Smooth muscle cell (in vitro differentiated cells): ENCODE data around the gene DNPH1. TPM values are rescaled to one million over a fixed set of nuclear protein-coding genes. Genes with fewer than 3 reads are reported as not detected.

Experiments
- DNase-seq: peaks from one replicate; lab custom pipeline; 2025; ENCODE audit not compliant: unreplicated experiment; lab: John Stamatoyannopoulos, UW
- H2AFZ ChIP-seq: fragments of 200-600 bp; sonication (generic); 2 replicates; pipeline ENCODE4 v1.6.0; 2016; ENCODE audit warnings: antibody characterized with exemption, low read depth, mild to moderate bottlenecking
- H3F3A ChIP-seq: fragments of 200-600 bp; sonication (generic); 2 replicates; pipeline ENCODE4 v1.6.0; 2017; ENCODE audit warnings: antibody characterized with exemption, low read depth
- H3K27ac ChIP-seq: fragments of 200-600 bp; sonication (generic); 2 replicates; pipeline ENCODE4 v1.5.1; 2016; ENCODE audit warnings: low read depth, mild to moderate bottlenecking
- H3K27me3 ChIP-seq: fragments of 200-600 bp; sonication (generic); 2 replicates; pipeline ENCODE4 v1.6.1; 2016; ENCODE audit warnings: low read depth, mild to moderate bottlenecking
- H3K36me3 ChIP-seq: fragments of 200-600 bp; sonication (generic); 2 replicates; pipeline ENCODE4 v1.5.1; 2016; ENCODE audit warnings: low read depth
- H3K4me1 ChIP-seq: fragments of 200-600 bp; sonication (generic); 2 replicates; pipeline ENCODE4 v1.5.1; 2016; ENCODE audit warnings: low read depth
- H3K4me2 ChIP-seq: fragments of 200-600 bp; sonication (generic); 2 replicates; pipeline ENCODE4 v1.6.0; 2016; ENCODE audit warnings: mild to moderate bottlenecking
- H3K4me3 ChIP-seq: fragments of 200-600 bp; sonication (generic); 2 replicates; pipeline ENCODE4 v1.5.1; 2016; ENCODE audit warnings: mild to moderate bottlenecking
- H3K79me2 ChIP-seq: fragments of 200-600 bp; sonication (generic); 2 replicates; pipeline ENCODE4 v1.6.0; 2016; ENCODE audit warnings: low read depth, mild to moderate bottlenecking
- H3K9ac ChIP-seq: fragments of 200-600 bp; sonication (generic); 2 replicates; pipeline ENCODE4 v1.6.0; 2016; ENCODE audit warnings: low read depth
- H3K9me3 ChIP-seq: fragments of 200-600 bp; sonication (generic); replicated peaks from 2 replicates; pipeline ENCODE4 v1.5.1; 2016; ENCODE audit warnings: low read depth
- H4K20me1 ChIP-seq: fragments of 200-600 bp; sonication (generic); 2 replicates; pipeline ENCODE4 v1.6.0; 2016; ENCODE audit warnings: low read depth
- CTCF ChIP-seq: fragments of 200-600 bp; sonication (generic); IDR thresholded peaks from 2 replicates; pipeline ENCODE4 v1.5.1; 2017; ENCODE audit warnings: borderline replicate concordance, mild to moderate bottlenecking, antibody characterized with exemption; ENCODE audit not compliant: insufficient read depth, poor library complexity, severe bottlenecking
- WGBS: methylation state at CpG from one replicate; pipeline ENCODE4 v1.1.7; 2016; ENCODE audit warnings: low lambda C conversion rate; 5-methylcytosine and 5-hydroxymethylcytosine counted together
- polyA plus RNA-seq: library from polyadenylated mRNA; unstranded; fragments of >200 nt; fragmentation: Nextera tagmentation; extraction: Ambion mirVana; gene quantifications from 2 replicates; pipeline ENCODE4 v1.2.1, GENCODE V29; 2016
- total RNA-seq: library from RNA; depleted of rRNA; stranded (reverse); fragments of >200 nt; gene quantifications from 2 replicates; pipeline ENCODE4 v1.2.3, GENCODE V29; 2014

DNPH1 gene
- total and polyA plus RNA-seq, 2 experiments from 2014 or later = 33.8 to 82.1 TPM

- no peaks in the 10 kb centered on the region for H3K9me3 ChIP-seq
Observed at GRCh38 chr6:43268355-43268700, 39.0 kb upstream of the DNPH1 start.

GRCh38 chr6:43267619-43268354 is 38.5 kb upstream of the DNPH1 start:
- H4K20me1 ChIP-seq = no peaks in the 10 kb centered on the region
- H3F3A ChIP-seq = no peaks in the 10 kb centered on the region
- TF ChIP-seq CTCF = no peak
- H3K4me2 ChIP-seq = no peak overlapping the region
- no peak for DNase-seq
- H3K4me1 ChIP-seq = peaks cover 10% of the 10 kb centered on the region
- no peak overlapping the region for H3K9ac ChIP-seq
- no peak overlapping the region for H2AFZ ChIP-seq
- peaks cover 7% of the 10 kb centered on the region for H3K27me3 ChIP-seq
- H3K27ac ChIP-seq = no peak overlapping the region
- H3K36me3 ChIP-seq = no peaks in the 10 kb centered on the region
- H3K4me3 ChIP-seq = no peak overlapping the region
- no peaks in the 10 kb centered on the region for H3K9me3 ChIP-seq
- H3K79me2 ChIP-seq = no peaks in the 10 kb centered on the region
- 45% methylated on average over 7 of the region's 7 CpGs for WGBS

More at GRCh38 chr6:43268355-43268700, 39.0 kb upstream of the DNPH1 start:
- Histone ChIP-seq H3K4me1 (peaks cover 10% of the 10 kb centered on the region), H3K79me2 (no peaks in the 10 kb centered on the region), H3K27me3 (peaks cover 11% of the 10 kb centered on the region), H2AFZ (peak overlapping the region; percentile 66), H3K27ac (no peak overlapping the region), H3K4me3 (no peak overlapping the region), H3F3A (no peaks in the 10 kb centered on the region), H3K36me3 (no peaks in the 10 kb centered on the region), H3K9ac (no peak overlapping the region), H3K4me2 (no peak overlapping the region), H4K20me1 (no peaks in the 10 kb centered on the region)
- no peak for TF ChIP-seq CTCF
- no peak for DNase-seq
- 79% methylated on average over 3 of the region's 3 CpGs for WGBS

- no peak for TF ChIP-seq CTCF
- no peak overlapping the region for H3K4me2 ChIP-seq
- no peak overlapping the region for H3K4me3 ChIP-seq
- no peaks in the 10 kb centered on the region for H3F3A ChIP-seq
- no peak overlapping the region for H3K27ac ChIP-seq
- no peaks in the 10 kb centered on the region for H3K36me3 ChIP-seq
- WGBS = 83% methylated on average over 6 of the region's 6 CpGs
- peaks cover 10% of the 10 kb centered on the region for H3K4me1 ChIP-seq
- DNase-seq = no peak
- no peak overlapping the region for H2AFZ ChIP-seq
- no peaks in the 10 kb centered on the region for H4K20me1 ChIP-seq
- no peaks in the 10 kb centered on the region for H3K9me3 ChIP-seq
- no peaks in the 10 kb centered on the region for H3K79me2 ChIP-seq
- H3K9ac ChIP-seq = no peak overlapping the region
- H3K27me3 ChIP-seq = no peaks in the 10 kb centered on the region
Observed at GRCh38 chr6:43265564-43265963, 36.3 kb upstream of the DNPH1 start.

- Histone ChIP-seq H3K27ac (no peak overlapping the region), H3K36me3 (no peaks in the 10 kb centered on the region), H3K4me2 (no peak overlapping the region), H3K27me3 (no peaks in the 10 kb centered on the region), H3K79me2 (no peaks in the 10 kb centered on the region), H2AFZ (no peak overlapping the region), H3K9me3 (no peaks in the 10 kb centered on the region), H3K4me1 (peaks cover 6% of the 10 kb centered on the region), H3K4me3 (no peak overlapping the region), H3K9ac (no peak overlapping the region), H4K20me1 (no peaks in the 10 kb centered on the region), H3F3A (no peaks in the 10 kb centered on the region)
- TF ChIP-seq CTCF = no peak
- DNase-seq = no peak
- WGBS = 90% methylated on average over 5 of the region's 5 CpGs
Observed at GRCh38 chr6:43264599-43265145, 35.4 kb upstream of the DNPH1 start.
